HK-2 (cell line): Measurements from ENCODE around the gene KIAA1328.
A peak's percentile ranks its signal among the peaks of the same experiment; 100 is the strongest.
"Not testable (repeated sequence)": the region's sequence is repeated elsewhere in the genome, so short reads cannot be mapped to it uniquely, and the experiment has no call there.

ENCODE experiments used
- DNase-seq: peaks from one replicate; pipeline ENCODE4 v3.0.0-alpha.2; 2018; ENCODE audit not compliant: unreplicated experiment

KIAA1328 gene

DNA sequence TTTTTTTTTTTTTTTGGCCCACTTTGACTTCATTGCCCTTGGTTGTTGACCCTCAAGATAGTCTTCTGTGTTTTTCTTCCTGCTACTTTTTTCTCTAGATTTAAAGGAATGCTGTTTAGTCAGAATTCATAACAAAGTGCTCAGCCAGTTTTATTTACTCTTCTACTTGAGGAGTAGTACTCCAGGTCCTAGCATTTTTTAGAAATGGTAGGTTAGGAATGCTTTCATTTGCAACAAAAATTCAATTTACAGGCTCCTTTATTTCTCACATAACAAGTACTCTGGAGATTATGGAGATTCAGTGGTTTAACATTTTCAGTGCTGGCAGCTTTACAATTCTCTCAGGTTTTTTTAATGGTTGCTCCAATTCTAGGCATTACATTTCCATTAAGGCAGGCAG lies 58.2 kb downstream of the KIAA1328 start:
- DNase-seq = no peak

DNA sequence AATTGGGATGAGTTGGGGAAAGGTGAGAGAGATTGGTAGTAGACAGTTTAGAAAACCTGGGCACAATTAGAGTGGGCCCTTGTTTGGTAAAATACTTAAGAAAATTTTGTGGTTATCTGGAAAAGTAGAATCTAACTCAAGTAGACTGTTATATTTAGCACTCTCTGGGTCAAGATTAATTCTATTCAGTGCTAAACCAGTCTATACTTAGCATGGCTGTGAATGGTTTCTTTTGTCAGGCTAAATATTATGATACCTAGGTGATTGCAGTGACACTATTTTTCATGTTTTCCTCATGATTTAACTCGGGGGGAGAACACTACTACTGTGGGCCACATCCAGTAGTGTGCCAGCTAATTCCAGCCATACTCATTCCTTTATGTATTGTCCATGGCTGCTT lies 58.9 kb downstream of the KIAA1328 start:
- no peak for DNase-seq

GRCh38 chr18:36888778-36889177 lies 59.9 kb downstream of the KIAA1328 start:
- no peak for DNase-seq

DNA sequence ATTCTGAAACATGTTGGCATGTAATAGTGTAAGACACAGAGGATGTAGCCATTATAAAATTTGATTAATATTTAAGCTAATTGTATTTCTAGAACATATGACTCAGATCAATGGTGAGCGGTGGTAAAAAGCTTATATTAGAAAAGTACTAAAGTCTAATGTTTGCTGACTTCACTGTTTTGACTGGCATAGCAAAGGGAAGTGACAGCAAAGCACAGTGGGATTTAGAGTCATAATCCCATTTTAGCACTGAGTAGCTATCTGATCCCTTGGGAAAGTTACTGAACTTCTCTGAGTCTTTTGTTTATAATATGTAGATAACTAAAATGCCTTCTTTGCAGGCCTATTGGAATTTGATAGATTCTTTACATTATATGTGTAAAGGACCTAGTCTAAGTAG lies 60.4 kb downstream of the KIAA1328 start:
- DNase-seq = no peak

- no peak for DNase-seq
Measured at GRCh38 chr18:36889742-36890141, 60.8 kb downstream of the KIAA1328 start.

GRCh38 chr18:36890598-36890997 lies 61.7 kb downstream of the KIAA1328 start:
- no peak for DNase-seq

GRCh38 chr18:36893227-36893626 lies 64.3 kb downstream of the KIAA1328 start:
- no peak for DNase-seq

DNA sequence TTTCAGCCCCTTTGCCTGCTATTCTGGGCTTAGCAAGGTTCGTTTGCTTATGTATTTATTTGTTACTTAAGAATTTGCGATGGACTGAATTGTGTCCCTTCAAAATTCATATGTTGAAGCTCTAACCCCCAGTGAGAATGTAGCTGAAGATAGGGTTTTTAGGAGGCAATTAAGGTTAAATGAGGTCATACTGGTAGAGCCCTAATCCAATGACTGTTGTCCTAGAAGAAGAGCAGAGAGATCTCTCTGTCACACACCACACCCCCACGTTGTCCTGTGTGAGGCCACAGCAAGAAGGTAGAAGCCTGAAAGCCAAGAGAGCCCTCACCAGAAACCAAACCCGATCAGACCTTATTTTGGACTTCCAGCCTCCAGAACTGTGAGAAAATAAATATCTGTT lies 66.7 kb downstream of the KIAA1328 start:
- DNase-seq = no peak

GRCh38 chr18:36897253-36897652 lies 68.3 kb downstream of the KIAA1328 start:
- no peak for DNase-seq

GRCh38 chr18:36899289-36899688 lies 70.4 kb downstream of the KIAA1328 start:
- DNase-seq = no peak

DNA sequence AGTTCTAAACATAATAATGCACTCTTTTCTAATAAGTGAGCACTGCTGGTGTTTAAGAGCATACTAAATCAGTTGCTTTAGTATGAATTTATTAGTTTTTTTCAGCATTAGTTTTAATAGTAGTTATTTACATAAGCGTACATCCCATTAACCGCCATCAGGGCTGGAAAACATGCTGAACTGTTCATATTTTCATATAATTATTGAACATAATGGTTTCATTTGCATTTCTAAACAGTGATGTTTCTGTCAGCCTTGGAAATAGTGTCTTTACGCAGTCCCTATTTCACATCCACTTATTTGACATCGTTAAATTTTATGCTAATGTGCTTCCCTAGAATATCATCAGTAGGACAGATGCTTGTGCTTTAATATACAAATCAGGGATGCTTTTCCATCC lies 71.5 kb downstream of the KIAA1328 start:
- no peak for DNase-seq

- no peak for DNase-seq
Measured at GRCh38 chr18:36901277-36901701, 72.4 kb downstream of the KIAA1328 start.

- no peak for DNase-seq
Measured at GRCh38 chr18:36903215-36903928, 74.4 kb downstream of the KIAA1328 start.

DNA sequence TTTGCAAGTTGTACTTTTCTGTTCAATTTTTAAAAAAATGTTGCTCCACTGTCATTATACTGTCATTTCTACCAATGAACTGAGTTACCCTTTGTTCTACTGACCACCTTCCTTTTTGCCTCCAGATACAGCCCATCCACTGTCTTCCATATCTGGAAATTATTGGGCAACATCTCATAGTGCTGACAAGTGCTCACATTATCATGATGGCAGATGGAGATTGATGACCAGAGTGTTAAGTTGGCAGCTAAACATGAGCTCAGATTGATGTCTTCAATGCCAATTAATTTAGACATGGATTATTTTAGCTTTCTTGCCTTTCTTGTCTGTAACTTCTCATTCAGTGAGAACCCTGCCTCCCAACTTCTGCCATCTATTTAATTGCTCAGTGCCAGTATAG lies 76.6 kb downstream of the KIAA1328 start:
- no peak for DNase-seq

DNA sequence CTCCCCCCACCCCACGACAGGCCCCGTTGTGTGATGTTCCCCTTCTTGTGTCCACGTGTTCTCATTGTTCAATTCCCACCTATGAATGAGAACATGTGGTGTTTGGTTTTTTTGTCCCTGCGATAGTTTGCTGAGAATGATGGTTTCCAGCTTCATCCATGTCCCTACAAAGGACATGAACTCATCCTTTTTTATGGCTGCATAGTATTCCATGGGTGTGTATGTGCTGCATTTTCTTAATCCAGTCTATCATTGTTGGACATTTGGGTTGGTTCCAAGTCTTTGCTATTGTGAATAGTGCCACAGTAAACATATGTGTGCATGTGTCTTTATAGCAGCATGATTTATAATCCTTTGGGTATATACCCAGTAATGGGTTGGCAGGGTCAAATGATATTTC lies 80.4 kb downstream of the KIAA1328 start:
- DNase-seq = not testable (repeated sequence)

DNA sequence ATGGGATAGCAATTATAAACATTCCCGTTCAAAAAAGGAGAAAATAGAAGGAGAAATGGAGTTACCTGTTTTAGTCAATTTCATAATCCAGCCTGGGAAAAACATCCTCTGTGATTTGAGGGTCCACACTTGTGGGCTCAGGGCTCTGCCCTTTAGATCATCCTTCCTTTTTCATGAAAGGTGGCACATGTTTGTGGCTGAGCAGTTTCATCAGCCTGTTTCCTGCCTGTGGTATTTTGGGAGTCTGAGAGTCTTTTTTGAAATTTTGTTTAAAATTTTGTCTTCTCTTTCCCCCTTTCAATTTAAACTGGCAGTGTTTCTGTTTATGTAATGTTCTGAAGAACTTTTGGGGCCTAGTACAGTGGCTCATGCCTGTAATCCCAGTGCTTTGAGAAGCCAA lies 84.0 kb downstream of the KIAA1328 start:
- DNase-seq = no peak

GRCh38 chr18:36917907-36918306 lies 89.0 kb downstream of the KIAA1328 start:
- DNase-seq = no peak

- DNase-seq = no peak
Measured at GRCh38 chr18:36929601-36930000, 100.7 kb downstream of the KIAA1328 start.

- DNase-seq = no peak
Measured at GRCh38 chr18:36931106-36931505, 102.2 kb downstream of the KIAA1328 start.

DNA sequence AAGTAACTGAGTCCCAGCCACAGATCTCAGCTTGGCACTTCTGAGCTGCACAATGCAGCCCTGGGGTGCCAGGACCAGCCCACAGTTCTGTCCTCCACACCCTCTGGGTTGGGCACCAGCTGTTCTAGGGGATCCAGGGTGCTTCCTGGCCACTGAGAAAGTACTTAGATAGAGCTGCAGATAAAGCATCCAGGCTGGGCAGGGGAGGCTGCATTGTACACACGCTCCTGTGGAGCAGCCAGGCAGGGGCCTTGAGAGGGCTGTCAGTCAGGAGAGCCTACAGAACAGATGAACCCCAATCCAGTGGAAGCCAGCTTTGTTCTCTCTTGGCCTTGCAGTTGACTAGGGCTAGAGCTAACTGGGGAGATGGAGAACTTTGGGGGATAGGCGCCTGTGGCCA lies 104.6 kb downstream of the KIAA1328 start:
- no peak for DNase-seq

GRCh38 chr18:36934884-36935283 lies 106.0 kb downstream of the KIAA1328 start:
- DNase-seq = no peak

DNA sequence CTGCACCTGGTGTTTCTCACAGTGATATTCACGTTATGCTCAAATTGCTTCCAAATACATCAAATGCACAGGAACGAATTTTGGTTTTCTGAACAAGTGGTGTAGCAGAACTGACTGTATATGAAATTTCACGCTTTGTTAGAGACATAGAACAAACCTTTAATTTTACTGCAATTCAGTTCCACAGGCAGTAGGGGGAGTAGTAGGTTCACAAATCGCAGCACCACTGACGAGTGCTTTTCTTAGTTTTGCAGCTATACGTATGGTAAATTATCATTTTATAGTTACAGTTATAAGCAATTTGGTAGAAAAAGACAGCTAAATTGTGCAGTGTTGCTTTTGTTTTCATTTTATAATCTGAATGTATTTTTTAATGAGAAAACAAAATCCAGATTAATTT lies 113.3 kb downstream of the KIAA1328 start:
- peak; percentile 1 for DNase-seq

DNA sequence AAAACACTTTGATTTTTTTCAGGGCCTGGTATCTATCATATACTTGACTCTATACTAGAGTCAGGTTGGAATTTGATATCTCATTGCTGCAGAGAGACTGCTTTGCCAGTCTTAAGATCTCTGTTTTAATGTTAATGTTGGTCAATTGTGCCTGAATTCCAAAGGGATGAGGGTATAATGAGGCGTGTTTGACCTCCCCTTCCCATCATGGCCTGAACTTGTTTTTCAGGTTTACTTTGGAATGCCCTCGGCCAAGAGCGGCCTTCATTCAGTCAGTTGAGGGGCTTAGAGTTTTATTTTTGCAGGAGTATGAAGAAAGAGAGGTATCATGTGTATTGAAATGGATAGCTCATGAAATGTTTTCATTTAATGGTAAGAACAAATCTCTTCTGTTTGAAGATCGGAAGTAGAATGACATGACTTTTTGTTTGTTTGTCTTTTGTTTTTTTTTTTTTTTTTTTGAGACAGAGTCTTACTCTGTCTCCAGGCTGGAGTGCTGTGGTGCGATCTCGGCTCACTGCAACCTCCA lies 119.0 kb downstream of the KIAA1328 start:
- DNase-seq = no peak

DNA sequence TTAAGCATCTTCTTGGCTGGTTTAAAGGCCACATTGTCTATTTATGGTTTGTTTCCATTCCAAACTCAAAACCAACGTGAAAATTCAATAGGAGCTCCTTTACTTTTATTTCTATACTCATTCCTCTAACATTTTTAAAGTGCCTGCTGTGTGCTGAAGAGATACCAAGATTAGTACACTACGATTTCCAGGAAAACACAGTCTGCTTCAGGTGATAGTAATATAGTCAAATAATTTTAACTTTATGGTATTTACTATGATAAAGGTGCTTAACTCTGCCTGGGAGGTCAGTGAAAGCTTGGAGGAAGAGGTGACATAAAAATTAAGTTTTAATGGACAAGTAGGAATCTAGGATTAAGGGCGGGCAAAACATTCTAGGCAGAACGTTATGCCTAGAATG lies 121.4 kb downstream of the KIAA1328 start:
- DNase-seq = no peak
